Activated CD4-positive, alpha-beta T cell treated with anti-CD3 and anti-CD28 coated beads for 48 hours (primary cell): Measurements from ENCODE around the gene CTRL.
"Not testable (repeated sequence)": the region's sequence is repeated elsewhere in the genome, so short reads cannot be mapped to it uniquely, and the experiment has no call there.

Experiments used
- DNase-seq: peaks from one replicate; pipeline ENCODE4 v3.0.0-alpha.2; 2020

Gene CTRL

DNA sequence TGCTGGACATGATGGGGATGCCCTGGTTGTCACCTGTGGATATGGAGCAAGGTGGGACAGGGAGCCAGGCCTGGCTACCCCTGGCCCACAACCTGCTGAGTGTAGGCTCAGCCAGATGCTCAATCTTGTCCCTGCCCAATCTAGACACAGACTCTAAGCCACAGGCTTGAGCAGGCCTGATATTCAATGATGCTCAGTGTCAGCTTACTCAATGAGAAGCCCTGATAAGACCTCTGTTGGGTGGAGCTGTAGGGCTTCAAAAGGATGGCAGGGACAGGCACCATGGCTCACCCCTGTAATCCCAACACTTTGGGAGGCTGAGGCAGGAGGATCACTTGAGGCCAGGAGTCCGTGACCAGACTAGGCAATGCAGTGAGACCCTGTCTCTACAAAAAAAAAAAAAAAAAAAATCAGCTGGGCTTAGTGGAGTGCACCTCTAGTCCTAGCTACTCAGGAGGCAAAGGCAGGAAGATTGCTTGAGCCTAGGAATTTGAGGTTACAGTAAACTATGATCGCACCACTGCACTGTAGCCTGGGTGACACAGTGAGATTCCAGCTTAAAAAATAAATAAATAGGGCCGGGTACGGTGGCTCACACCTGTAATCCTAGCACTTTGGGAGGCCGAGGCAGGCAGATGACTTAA, 8.9 kb upstream of the CTRL start:
- DNase-seq = no peak

GRCh38 chr16:67939507-67940445, 8.1 kb upstream of the CTRL start:
- peak; percentile 77 for DNase-seq

- not testable (repeated sequence) for DNase-seq
Observed at GRCh38 chr16:67937713-67938112, 6.1 kb upstream of the CTRL start.

DNA sequence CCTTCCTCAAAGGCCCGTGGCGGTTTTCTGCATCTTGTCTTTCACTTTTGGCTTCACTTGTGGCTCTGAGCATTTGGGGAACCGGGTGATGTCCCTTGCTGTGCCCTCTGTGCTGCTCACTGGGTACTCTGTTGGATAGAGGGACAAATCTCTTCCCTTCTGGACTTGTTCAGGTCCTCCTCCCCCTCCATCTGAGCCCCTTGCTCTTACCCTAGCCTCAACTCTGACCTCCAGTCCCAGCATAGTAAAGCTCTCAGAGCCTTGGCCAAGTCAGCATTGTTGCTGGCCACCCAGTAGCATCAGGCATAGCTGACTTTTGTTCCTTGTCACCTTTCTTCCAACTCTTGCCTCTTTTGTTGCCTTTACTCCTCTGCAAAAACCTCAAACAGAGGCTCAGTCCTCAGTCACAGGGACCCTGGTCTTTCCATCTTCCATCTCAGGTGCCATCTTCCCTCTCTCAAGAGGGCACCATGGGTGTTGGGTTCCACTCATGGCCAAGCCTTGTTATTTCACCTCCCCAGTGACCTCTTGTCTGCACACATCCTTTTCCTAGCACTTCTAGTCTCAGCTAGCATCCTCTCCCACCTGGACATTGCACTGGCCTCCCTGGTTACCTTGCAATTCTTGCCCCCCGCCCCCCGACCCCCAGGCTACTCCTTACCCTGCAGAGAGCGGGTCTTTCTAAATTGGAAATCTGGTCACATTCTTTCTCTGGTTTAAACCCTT, 5.4 kb upstream of the CTRL start:
- DNase-seq = peak; percentile 84

- DNase-seq = peak; percentile 66
Observed at GRCh38 chr16:67936124-67936879, 4.6 kb upstream of the CTRL start, which contains the start of gene PSMB10. PSMB10 (minus strand) TSS chr16:67936850; CDS start chr16:67936749, 101 bp downstream.

GRCh38 chr16:67935402-67936123, 3.9 kb upstream of the CTRL start:
- DNase-seq = peak; percentile 98

- DNase-seq = no peak
Observed at GRCh38 chr16:67935101-67935401, 3.4 kb upstream of the CTRL start.

DNA sequence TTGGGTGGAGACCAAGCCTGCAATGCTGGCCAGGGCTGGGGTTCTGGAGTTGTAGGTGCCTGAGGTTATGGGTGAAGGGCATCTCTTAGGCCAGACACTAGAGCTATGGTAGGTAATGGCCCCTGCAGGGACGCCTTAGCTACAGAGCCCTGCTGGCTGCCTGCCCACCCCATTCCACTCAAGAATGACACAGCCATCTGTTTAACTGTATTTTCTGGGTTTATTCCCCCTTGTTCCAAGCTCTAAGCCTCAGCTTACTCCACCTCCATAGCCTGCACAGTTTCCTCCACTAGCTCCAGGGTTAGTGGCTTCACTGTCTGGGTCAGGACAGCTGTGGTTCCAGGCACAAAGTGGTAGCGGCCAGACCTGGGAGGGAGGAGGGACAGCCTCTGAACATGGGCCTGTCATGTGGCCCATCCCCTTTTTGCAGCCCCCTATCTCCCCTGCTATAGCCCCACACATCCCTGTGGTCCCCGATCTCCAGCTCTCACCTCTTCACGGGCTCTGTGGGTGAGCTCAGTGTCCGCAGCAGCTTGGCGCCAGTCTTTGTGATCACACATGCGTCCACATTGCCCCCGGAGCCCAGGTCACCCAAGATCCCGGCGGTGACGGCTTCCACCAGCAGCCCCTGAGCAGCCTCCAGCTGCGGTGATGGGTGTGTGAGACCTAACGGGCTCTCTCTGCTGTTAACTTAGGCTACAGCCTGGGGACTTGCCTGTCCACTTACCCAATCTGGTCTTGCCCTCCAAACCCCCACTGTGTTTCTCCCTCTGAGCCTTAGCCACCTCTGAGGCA, 2.8 kb upstream of the CTRL start:
- no peak for DNase-seq

- DNase-seq = no peak
Observed at GRCh38 chr16:67933805-67934204, 2.1 kb upstream of the CTRL start.

GRCh38 chr16:67932462-67932840, 789 bp upstream of the CTRL start:
- DNase-seq = no peak

DNA sequence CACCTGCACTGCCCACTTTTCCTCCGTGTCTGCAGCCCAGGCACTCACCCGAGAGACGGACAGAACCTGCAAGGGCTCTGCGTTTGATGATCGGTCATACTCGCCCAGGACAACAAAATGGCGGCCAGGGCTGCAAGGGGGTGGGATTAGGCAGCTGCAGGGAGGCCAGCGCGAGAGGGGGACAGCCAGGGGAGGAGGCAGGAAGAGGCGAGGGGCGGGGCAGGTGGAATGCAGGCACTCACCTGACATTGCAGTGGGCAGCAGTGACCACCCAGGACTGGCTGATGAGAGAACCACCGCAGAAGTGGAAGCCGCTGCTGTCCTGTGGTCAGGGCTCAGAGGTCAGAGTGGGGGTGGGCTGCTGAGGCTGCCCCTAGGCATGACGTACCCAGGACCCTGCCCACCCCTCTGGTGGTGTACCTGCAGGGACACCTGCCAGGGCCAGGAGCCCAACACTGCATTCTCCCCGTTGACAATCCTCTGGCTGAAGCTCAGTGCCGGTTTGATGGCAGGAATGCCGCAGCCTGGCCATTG, 917 bp downstream of the CTRL start:
- no peak for DNase-seq

DNA sequence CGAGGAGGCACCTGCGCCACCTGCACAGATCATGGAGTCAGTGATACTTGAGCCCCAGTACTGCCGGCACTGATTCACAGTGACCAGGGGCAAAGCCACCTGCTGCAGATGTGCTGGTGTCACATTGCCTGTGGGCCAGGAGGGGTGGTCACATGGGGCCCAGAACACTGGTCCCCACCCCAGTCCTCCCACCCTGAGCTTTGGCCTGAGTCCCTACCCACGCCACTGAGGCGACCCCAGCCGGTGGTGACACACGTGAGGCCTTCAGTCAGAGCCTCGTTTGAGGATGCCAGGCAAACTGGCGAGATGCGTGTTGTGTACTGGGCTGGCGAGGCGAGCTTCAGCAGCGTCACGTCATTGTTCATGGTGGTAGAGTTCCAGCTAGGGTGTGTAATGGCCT, 1.5 kb downstream of the CTRL start:
- DNase-seq = no peak

GRCh38 chr16:67928561-67929364, 2.9 kb downstream of the CTRL start:
- DNase-seq = peak; percentile 86

DNA sequence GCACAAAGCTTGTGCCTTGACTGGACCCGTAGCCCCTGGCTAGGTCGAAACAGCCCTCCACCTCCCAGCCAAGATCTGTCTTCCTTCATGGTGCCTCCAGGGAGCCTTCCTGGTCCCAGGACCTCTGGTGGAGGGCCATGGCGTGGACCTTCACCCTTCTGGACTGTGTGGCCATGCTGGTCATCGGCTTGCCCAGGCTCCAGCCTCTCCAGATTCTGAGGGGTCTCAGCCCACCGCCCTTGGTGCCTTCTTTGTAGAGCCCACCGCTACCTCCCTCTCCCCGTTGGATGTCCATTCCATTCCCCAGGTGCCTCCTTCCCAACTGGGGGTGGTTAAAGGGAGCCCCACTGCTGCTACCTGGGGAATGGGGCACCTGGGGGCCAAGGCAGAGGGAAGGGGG, 3.5 kb downstream of the CTRL start:
- DNase-seq = no peak

DNA sequence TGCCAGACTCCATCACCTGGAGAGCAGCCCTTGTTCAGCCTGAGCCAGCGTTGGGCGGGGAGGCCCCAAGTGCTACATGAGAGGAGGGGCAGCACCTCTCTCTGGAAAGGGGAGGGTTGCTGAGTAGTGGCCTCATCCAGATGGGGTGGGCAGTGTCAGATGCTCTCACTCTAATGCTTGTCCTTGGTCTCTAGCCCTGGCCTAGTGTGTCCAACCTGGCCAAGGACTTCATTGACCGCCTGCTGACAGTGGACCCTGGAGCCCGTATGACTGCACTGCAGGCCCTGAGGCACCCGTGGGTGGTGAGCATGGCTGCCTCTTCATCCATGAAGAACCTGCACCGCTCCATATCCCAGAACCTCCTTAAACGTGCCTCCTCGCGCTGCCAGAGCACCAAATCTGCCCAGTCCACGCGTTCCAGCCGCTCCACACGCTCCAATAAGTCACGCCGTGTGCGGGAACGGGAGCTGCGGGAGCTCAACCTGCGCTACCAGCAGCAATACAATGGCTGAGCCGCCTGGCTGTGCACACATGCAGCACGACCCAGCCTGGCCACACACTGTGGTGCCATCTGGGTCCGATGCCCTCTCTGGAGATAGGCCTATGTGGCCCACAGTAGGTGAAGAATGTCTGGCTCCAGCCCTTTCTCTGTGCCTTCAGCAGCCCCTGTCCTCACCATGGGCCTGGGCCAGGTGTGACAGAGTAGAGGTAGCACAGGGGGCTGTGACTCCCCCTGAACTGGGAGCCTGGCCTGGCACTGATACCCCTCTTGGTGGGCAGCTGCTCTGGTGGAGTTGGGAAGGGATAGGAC, 4.3 kb downstream of the CTRL start:
- no peak for DNase-seq

DNA sequence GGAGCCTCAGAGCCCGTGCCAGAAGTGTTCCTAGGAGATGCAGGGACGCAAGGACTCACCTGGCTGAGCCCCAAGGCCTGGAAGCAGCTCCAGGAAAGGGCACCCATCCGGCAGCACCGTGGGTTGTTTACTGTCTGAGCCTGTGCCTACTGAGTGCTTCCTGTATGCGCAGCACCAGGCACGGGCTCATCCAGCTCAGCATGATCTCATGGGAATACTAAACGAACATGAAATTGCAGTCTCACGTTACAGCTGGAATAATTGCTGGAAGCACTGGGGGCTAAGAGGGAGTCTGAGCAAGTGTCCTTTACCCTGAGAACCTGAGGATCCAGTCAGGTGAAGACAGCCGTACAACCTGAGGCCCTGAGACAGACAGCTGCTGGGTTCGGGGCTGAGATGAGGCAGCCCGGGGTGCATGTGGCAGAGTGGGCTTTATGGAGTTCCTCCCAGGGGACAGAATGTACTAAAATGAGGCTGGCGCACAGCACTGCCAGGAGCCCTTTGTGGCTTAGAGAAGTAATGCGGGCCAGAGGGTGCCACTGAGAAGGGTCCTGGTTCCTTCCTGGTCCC, 5.4 kb downstream of the CTRL start:
- DNase-seq = no peak

DNA sequence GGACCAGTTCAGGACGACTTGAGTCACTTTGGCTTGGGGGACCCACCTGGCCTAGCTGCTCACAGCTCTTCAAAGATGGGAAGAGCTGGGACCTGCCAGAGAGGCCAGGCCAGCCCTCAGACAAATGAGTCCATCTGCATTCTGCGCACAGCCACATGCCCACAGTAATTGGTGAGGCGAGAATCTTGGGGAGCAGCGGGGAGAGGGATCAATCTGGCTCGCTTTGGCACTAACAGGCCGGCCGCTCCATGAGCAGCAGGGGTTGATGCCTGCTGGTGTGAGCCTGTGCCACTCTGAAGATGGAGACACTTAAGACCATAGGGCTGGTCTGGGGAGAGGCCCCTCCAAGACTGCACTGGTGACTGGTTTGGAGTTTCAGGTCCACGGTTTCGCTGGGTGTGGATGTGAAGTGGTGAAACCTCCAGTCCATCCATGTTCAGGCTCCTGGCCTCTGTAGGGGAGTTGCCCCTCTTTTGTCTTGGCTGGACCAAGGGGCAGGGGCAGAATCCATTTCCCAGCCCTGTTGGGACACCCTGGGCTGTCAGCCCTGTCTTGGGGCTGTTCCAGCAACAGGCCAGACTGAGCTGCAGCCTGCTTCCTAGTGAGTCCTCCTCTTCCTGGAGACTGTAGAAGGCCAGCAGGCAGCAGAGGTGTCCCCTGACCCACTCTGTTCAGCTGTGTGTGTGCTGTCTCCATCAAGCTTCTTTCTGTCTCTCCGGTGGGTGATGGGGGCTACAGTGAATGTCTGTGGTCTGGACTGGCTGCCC, 7.3 kb downstream of the CTRL start:
- DNase-seq = no peak
